Endothelial cell of umbilical vein (primary cell): ENCODE results near the gene S100A16. TPM values are rescaled to one million over a fixed set of nuclear protein-coding genes. Genes with fewer than 3 reads are reported as not detected.

Experiments
- BruUV-seq: library from RNA; stranded (reverse); fragments of 400-500 nt; replicated peaks from 2 replicates; lab custom pipeline; 2021; lab: Mats Ljungman, UMichigan
- CTCF ChIA-PET: fragments of 300-600, 350-600 bp; sonication (Branson Sonifier 250); formaldehyde crosslinking; loops from one replicate; lab custom pipeline; 2021; ENCODE audit warnings: antibody characterized with exemption, inconsistent platforms; lab: Charles Lee
- POLR2A ChIA-PET: fragments of 300-600, 350-600 bp; sonication (Branson Sonifier 250); formaldehyde crosslinking; loops from one replicate; lab custom pipeline; 2021; ENCODE audit warnings: antibody characterized with exemption, inconsistent platforms; lab: Charles Lee
- DNase-seq: peaks from one replicate; pipeline ENCODE4 v3.0.0-alpha.2; 2011; ENCODE audit warnings: low read depth, low spot score
- FAIRE-seq: peaks from 2 replicates; lab custom pipeline; 2011; peaks lifted over from hg19 to GRCh38; lab: Jason Lieb, UNC
- H2AFZ ChIP-seq: 2 replicates; pipeline ENCODE4 v1.6.0; 2012; ENCODE audit warnings: low read depth, low read length, control low read depth, inconsistent platforms
- H3K27ac ChIP-seq: 2 replicates; pipeline ENCODE4 v1.5.1; 2011; ENCODE audit warnings: low read depth, mild to moderate bottlenecking, control low read depth, low read length, moderate library complexity; ENCODE audit not compliant: insufficient read depth
- H3K27me3 ChIP-seq, 2 experiments: 2 replicates each; pipeline versions ENCODE4 v1.6.0 to v1.6.1; 2011; ENCODE audit warnings: low read length in 2 of 2, mixed read lengths in 1 of 2; ENCODE audit not compliant: control insufficient read depth in 2 of 2, insufficient read depth in 2 of 2
- H3K36me3 ChIP-seq, 2 experiments: 2 replicates in 1 of 2; 3 replicates in 1 of 2; pipeline ENCODE4 v1.5.1; 2011; ENCODE audit warnings: low read length in 2 of 2, mild to moderate bottlenecking in 1 of 2, moderate library complexity in 1 of 2; ENCODE audit not compliant: control insufficient read depth in 2 of 2, insufficient read depth in 2 of 2; ENCODE audit errors: extremely low read depth in 1 of 2
- H3K4me1 ChIP-seq: 3 replicates; pipeline ENCODE4 v1.5.1; 2011; ENCODE audit warnings: mild to moderate bottlenecking, low read length; ENCODE audit not compliant: control insufficient read depth, insufficient read depth; ENCODE audit errors: extremely low read depth
- H3K4me2 ChIP-seq: 2 replicates; pipeline ENCODE4 v1.6.1; 2011; ENCODE audit warnings: low read length, control low read depth, mixed read lengths; ENCODE audit not compliant: insufficient read depth
- H3K4me3 ChIP-seq, 3 experiments: fragments of 200-600 bp in 1 of 3; sonication (generic), shearing (Covaris generic) in 1 of 3; replicated peaks in 1 of 3; 2 replicates each; pipeline ENCODE4 v1.5.1; 2011 to 2016; ENCODE audit warnings: control low read depth in 3 of 3, low read length in 3 of 3, mild to moderate bottlenecking in 2 of 3, inconsistent platforms in 1 of 3, low read depth in 1 of 3, moderate library complexity in 1 of 3; ENCODE audit not compliant: insufficient read depth in 1 of 3
- H3K79me2 ChIP-seq: 2 replicates; pipeline ENCODE4 v1.6.0; 2012; ENCODE audit warnings: low read length, inconsistent platforms; ENCODE audit not compliant: control insufficient read depth, insufficient read depth
- H3K9ac ChIP-seq: replicated peaks from 2 replicates; pipeline ENCODE3; 2011; ENCODE audit warnings: low read length, control low read depth; ENCODE audit not compliant: insufficient read depth; ENCODE audit errors: extremely low read depth
- H3K9me1 ChIP-seq: replicated peaks from 3 replicates; pipeline ENCODE4 v1.6.0; 2011; ENCODE audit warnings: mild to moderate bottlenecking, low read length; ENCODE audit not compliant: control insufficient read depth, insufficient read depth; ENCODE audit errors: extremely low read depth
- H3K9me3 ChIP-seq: replicated peaks from 2 replicates; pipeline ENCODE4 v1.5.1; 2012; ENCODE audit warnings: low read length, inconsistent platforms; ENCODE audit not compliant: control insufficient read depth, insufficient read depth
- H4K20me1 ChIP-seq: replicated peaks from 2 replicates; pipeline ENCODE3; 2011; ENCODE audit warnings: mild to moderate bottlenecking, low read length; ENCODE audit not compliant: control insufficient read depth, insufficient read depth; ENCODE audit errors: extremely low read depth
- CTCF ChIP-seq, 2 donors: IDR thresholded peaks; 1 replicate in 1 of 2; 2 replicates in 1 of 2; pipeline ENCODE4 v1.5.1; 2011; ENCODE audit warnings: low read length in 2 of 2, mild to moderate bottlenecking in 2 of 2, moderate library complexity in 2 of 2, control low read depth in 1 of 2, inconsistent platforms in 1 of 2, low read depth in 1 of 2; ENCODE audit not compliant: insufficient read depth in 1 of 2; ENCODE audit errors: extremely low read depth in 1 of 2
- EZH2 ChIP-seq: IDR thresholded peaks from 2 replicates; pipeline ENCODE4 v1.6.1; 2012; ENCODE audit warnings: borderline replicate concordance, low read depth, mild to moderate bottlenecking, moderate library complexity, low read length, inconsistent platforms; ENCODE audit not compliant: severe bottlenecking
- FOS ChIP-seq: IDR thresholded peaks from 2 replicates; pipeline ENCODE4 v1.6.1; 2011; ENCODE audit warnings: mild to moderate bottlenecking, low read length, moderate library complexity, borderline replicate concordance; ENCODE audit not compliant: insufficient read depth
- GATA2 ChIP-seq: IDR thresholded peaks from 2 replicates; pipeline ENCODE4 v1.7.0; 2011; ENCODE audit warnings: low read depth, mild to moderate bottlenecking, moderate library complexity, mixed read lengths, low read length; ENCODE audit not compliant: insufficient read length, insufficient read depth
- JUN ChIP-seq: IDR thresholded peaks from 2 replicates; pipeline ENCODE4 v1.6.1; 2011; ENCODE audit warnings: borderline replicate concordance, low read depth; ENCODE audit not compliant: insufficient read length, insufficient read depth
- MAX ChIP-seq: IDR thresholded peaks from 2 replicates; pipeline ENCODE4 v1.6.1; 2011; ENCODE audit not compliant: insufficient read depth, insufficient read length
- MYC ChIP-seq: IDR thresholded peaks from one replicate; pipeline ENCODE4 v1.6.1; 2011; ENCODE audit warnings: mild to moderate bottlenecking, low read depth, low read length
- POLR2A ChIP-seq: IDR thresholded peaks from 2 replicates; pipeline ENCODE4 v1.6.1; 2012; ENCODE audit warnings: low read depth, mild to moderate bottlenecking, control low read depth, low read length
- POLR2AphosphoS5 ChIP-seq: IDR thresholded peaks from 2 replicates; pipeline ENCODE4 v1.6.1; 2012; ENCODE audit warnings: low read depth, mild to moderate bottlenecking, control low read depth, low read length, moderate library complexity; ENCODE audit not compliant: insufficient read depth
- dilution Hi-C: fragments of 300-500 bp; cut with MboI; formaldehyde crosslinking; loops from one replicate; pipeline ENCODE4 v1.15.0; 2019; ENCODE audit warnings: low sequenced_read_pairs; ENCODE audit not compliant: extremely low pct_ligation_motif_present
- intact Hi-C: fragments of 100-400 bp; cut with micrococcal nuclease; formaldehyde crosslinking; loops from one replicate; pipeline ENCODE4 v1.10.0; 2022
- polyA plus RNA-seq, 4 experiments: library from polyadenylated mRNA; depleted of rRNA in 3 of 4; stranded (reverse) in 3 of 4; unstranded in 1 of 4; fragments of >200 nt; gene quantifications; 2 replicates each; pipeline versions ENCODE4 v1.2.1 to v1.2.3, GENCODE V29; 2011 to 2012; ENCODE audit warnings: missing spikeins in 1 of 4
- total RNA-seq: library from RNA; stranded (reverse); gene quantifications from 2 replicates; pipeline ENCODE4 v1.2.3, GENCODE V29; 2021

S100A16 gene
- total and polyA plus RNA-seq, 2 donors (not counting 3 experiments of a cell fraction or from before 2014, with no cell fraction given) = 701 to 1,770 TPM

DNA sequence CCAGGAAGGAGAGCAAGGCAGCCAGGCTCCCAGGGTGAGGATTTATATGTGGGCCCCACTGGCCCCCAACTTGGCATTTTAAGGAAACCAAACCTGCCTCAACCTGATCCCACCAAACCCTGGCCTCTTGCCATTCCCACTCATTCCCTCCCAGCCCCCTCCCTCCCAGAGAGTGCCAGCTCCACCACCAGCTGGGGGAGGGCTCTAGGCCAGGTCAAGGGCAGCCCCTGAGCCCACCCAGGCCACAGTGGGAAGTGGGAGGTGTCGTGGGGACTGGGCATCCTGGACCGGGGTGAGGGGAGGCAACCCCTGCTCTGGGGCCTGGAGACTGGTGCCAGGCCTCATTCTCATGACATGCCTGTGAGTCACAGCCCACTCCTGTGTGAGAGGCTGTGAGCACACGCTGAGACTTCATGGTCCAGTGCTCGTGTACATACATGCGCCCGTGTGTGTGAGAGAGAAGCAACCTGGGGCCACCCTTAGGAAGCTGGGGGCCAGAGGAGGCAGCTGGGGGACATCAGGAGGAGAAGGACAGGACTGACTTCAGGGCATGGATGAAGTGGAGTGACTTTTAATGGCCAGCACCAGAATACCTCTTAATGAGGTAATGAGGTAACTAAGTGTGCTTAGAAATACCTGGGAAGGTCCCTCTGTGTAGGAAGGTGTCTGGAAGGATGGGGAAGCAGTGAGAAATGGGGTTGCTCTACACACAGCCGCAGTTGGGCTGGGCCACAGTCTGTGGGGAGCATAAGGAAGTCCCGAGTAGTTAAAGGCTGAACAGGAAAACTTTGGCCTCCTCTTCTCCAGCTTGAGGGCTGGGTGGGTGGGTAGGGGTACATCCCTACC lies 47.2 kb downstream of the S100A16 start, which contains the start of gene S100A2:
TSS of gene S100A2 (minus strand) at position 316 of the 846 bp plus-strand sequence. CDS start 1,967 bp downstream, outside the sequence.
- Histone ChIP-seq H3K27ac (peak within 1 kb of the TSS; percentile 99), H3K9me1 (no peaks in the 10 kb centered on the region), H3K4me3 (no peak within 1 kb of the TSS), H3K36me3 (no peaks in the 10 kb centered on the region), H3K9me3 (no peaks in the 10 kb centered on the region), H3K27me3 (no peaks in the 10 kb centered on the region), H4K20me1 (no peaks in the 10 kb centered on the region), H2AFZ (no peak within 1 kb of the TSS), H3K4me2 (peak within 1 kb of the TSS; percentile 35), H3K9ac (peak within 1 kb of the TSS; percentile 91), H3K79me2 (no peaks in the 10 kb centered on the region), H3K4me1 (peaks cover 34% of the 10 kb centered on the region)
- peak; percentile 64 for TF ChIP-seq POLR2AphosphoS5
- TF ChIP-seq FOS = peak; percentile 87
- peak; percentile 46 for TF ChIP-seq JUN
- TF ChIP-seq POLR2A = peak; percentile 7
- TF ChIP-seq MYC = no peak
- DNase-seq (peak; percentile 84), FAIRE-seq (no peak)
- intact Hi-C loops (loop anchor here (1.0 kb wide), 2 partner anchors 16 to 43 kb away; partner anchors contain the start of gene S100A3), dilution Hi-C loops (no loop called here)
- POLR2A ChIA-PET = interaction anchor here (0.6 to 2.2 kb wide), 6 partner anchors 21 to 68 kb away, joined by 3 to 32 read pairs (median 4); partner anchors contain the start of genes CHTOP, S100A13 and S100A6
- CTCF ChIA-PET = interaction anchor here (0.8 to 1.8 kb wide), 10 partner anchors 11 to 71 kb away, joined by 3 to 48 read pairs (median 7); partner anchors contain the start of genes CHTOP, S100A13 and S100A6
- TSS peak; percentile 35 for BruUV-seq

DNA sequence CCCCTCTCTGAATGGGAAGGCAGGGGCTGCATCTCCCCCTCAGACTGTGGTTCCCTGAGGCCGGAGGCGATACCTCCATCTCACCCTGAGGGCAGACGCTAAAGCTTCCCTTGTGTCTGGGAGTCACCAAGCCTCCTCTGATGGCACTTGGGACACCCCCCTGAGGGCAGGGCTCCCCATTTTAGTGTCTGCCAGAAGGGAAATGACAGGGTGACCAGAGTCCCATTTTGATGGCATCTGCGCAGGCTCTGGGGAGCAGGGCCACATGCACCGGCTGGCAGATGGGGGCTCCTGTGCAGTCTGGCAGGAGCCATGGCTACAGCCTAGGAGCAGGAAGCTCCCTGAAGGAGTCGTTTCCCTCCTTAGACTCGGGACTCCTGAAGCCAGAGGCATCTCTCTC lies 48.9 kb downstream of the S100A16 start:
- CTCF ChIA-PET = interaction anchor here (0.8 to 4.5 kb wide), 6 partner anchors 8 to 100 kb away, joined by 3 to 25 read pairs (median 4); partner anchors contain the start of genes S100A1 and S100A3
- POLR2A ChIA-PET = interaction anchor here (0.6 kb wide), 1 partner anchor 536 kb away, joined by 3 read pairs; no protein-coding TSS in a partner anchor
- Histone ChIP-seq H3K36me3 (no peaks in the 10 kb centered on the region), H3K27ac (no peak overlapping the region), H3K9ac (no peak overlapping the region), H3K4me3 (no peak overlapping the region), H3K9me1 (no peaks in the 10 kb centered on the region), H4K20me1 (no peaks in the 10 kb centered on the region), H3K79me2 (no peaks in the 10 kb centered on the region), H3K4me1 (peaks cover 34% of the 10 kb centered on the region), H2AFZ (peak overlapping the region; percentile 9), H3K4me2 (no peak overlapping the region), H3K9me3 (no peaks in the 10 kb centered on the region), H3K27me3 (no peaks in the 10 kb centered on the region)
- intact Hi-C loops (no loop called here), dilution Hi-C loops (no loop called here)
- no TSS peak for BruUV-seq
- no peak for TF ChIP-seq JUN
- no peak for TF ChIP-seq EZH2
- no peak for TF ChIP-seq FOS
- no peak for TF ChIP-seq CTCF (IDR thresholded peaks at IDR 0.05; ENCODE audit: extremely low read depth in 1 of 2, insufficient read depth in 1 of 2, low read depth in 1 of 2, low read length in 2 of 2)
- no peak for TF ChIP-seq GATA2
- no peak for TF ChIP-seq MAX
- TF ChIP-seq MYC = no peak
- TF ChIP-seq POLR2AphosphoS5 = no peak
- no peak for TF ChIP-seq POLR2A
- peak; percentile 12 for FAIRE-seq
- DNase-seq = no peak
